GM19035 (cell line): ENCODE data around the gene RCCD1.

Experiments
- ATAC-seq: cut with Tn5 transposase; IDR thresholded peaks from one replicate; pipeline ENCODE4 v1.9.1; 2021; ENCODE audit not compliant: unreplicated experiment

RCCD1 gene

DNA sequence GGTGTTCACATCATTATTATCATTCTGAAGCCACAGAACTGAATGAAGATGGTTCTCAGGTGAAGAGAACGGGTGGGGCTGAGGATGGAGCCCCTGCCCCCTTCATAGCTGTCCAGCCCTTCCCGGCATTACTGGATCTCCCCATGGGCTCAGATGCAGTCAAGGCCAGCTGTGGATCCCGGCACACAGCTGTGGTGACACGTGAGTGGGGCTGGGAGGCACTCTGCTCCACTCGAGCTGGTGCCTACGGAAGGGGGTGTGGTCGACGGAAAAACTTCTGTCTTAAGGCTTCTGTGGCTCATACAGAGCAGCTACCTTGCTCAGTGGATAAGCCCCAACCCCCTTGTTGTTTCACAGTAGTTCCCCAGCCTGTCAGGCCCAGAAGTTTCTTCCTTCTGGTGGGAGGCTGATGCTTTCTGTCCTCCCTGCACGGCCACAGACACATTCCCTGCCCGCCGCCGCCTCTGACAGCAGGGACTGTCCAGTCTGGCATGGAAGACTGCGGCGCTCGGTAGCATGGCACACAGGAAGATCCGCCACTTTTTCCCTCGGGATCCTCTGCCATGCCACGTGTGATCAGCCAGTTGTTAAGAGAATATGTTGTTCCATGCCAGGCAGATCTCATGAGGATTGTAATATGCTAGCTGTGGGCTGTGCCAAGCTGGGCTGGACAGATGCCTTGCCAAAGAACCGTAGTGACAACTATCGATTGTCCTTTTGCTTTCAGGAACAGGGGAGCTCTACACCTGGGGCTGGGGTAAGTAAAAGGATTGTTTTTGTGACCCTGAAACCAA lies 5.8 kb downstream of the RCCD1 start:
- ATAC-seq, result no peak

GRCh38 chr15:90962021-90962420 lies 7.3 kb downstream of the RCCD1 start:
- ATAC-seq, result no peak

GRCh38 chr15:90966262-90966661 lies 11.6 kb downstream of the RCCD1 start:
- ATAC-seq, result no peak

DNA sequence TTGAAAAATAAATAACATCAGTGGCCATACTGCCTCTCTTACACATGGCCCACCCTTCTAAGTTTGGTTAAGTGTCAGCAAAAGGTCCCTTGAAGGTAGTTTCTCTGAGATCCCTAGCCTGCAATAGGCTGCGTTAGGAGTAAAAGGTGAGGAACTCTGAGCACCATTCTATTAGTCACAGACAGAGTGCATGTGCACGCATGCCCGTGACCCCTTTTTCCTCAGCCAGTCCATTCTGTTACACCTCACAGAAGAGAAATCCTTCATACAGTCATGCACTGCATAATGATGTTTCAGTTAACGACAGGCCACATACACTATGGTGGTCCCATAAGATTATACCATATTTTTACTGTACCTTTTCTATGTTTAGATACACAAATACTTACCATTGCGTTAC lies 12.5 kb downstream of the RCCD1 start:
- no peak for ATAC-seq

- no peak for ATAC-seq
Measured at GRCh38 chr15:90968434-90968833, 13.8 kb downstream of the RCCD1 start.

- no peak for ATAC-seq
Measured at GRCh38 chr15:90970274-90970673, 15.6 kb downstream of the RCCD1 start.

- ATAC-seq, result no peak
Measured at GRCh38 chr15:90972133-90972532, 17.4 kb downstream of the RCCD1 start.

GRCh38 chr15:90974216-90974615 lies 19.5 kb downstream of the RCCD1 start:
- ATAC-seq, result no peak

- no peak for ATAC-seq
Measured at GRCh38 chr15:90979582-90979981, 24.9 kb downstream of the RCCD1 start.

GRCh38 chr15:90981681-90982080 lies 27.0 kb downstream of the RCCD1 start:
- ATAC-seq, result peak; percentile 52

- peak; percentile 32 for ATAC-seq
Measured at GRCh38 chr15:90982135-90982534, 27.5 kb downstream of the RCCD1 start.

- no peak for ATAC-seq
Measured at GRCh38 chr15:90986790-90987507, 32.3 kb downstream of the RCCD1 start.

DNA sequence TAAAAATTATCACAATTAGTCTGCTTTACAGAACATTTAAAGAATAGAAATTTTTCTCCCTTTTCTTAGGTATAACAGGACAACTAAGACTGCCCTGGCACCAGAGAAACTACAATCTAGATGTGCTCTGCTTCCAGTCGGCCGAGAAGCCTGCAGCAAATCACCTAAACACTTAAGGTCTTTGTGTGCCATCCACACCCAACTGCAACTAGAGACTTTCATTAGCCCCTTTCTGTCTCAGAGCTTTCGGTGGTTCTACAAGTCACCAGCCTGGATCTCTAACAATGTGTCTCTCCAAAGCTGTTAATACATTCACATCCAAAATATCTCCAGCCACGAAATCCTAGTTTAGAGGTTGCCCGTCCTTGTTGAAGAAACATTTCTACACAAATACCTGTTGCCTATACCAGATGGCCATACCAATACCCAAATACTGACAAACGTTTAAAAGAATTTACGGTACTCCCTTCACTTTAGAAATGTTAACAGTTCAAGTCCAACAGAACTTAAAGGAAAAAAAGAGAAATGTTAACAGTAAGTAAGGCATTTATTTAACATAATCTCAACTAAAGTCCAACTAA lies 33.0 kb downstream of the RCCD1 start:
- ATAC-seq, result no peak

DNA sequence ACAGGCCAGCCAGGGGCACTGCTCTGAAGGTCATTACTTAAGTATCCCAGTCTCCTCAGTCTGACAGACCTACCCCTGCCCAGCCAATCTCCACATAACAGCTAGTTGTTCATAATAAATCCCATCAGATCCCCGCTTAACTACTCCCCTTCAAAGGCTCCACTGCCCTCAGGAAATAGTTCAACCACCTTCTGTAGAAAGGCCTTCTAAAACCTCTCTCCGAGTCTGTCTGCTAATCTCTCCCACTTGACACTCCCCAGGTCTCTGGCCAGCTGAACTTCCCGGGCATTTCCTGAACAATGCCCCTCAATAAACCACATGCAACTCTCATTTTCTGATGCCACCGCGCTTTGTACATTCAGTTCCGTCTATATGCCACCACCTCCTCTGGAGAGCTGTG lies 33.6 kb downstream of the RCCD1 start:
- no peak for ATAC-seq

DNA sequence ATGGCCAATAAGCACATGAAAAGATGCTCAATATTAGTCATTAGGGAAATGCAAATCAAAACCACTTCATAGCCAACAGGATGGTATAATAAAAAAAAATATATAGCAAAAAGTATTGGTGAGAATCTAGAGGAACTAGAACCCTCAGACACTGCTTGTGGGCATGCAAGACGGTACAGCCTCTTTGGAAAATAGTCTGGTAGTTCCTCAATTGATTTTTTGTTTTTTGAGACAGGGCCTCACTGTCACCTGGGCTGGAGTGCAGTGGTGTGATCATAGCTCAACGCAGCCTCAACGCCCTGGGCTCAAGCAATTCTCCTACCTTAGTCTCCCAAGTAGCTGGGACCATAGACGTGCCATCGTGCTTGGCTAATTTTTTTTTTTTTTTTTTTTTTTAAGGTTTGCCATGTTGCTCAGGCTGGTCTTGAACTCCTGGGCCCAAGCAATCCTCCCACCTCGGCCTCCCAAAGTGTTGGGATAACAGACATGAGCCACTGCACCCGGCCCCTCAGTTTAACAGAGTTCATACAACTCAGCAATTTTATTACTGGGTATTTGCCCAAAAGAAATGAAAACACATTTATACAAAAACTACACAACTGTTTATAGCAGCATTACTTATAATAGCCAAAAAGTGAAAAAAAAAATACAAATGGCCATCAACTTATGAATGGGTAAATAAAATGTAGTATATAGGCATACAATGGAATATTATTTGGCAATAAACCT lies 34.5 kb downstream of the RCCD1 start:
- no peak for ATAC-seq

- ATAC-seq, result no peak
Measured at GRCh38 chr15:90990446-90990845, 35.8 kb downstream of the RCCD1 start.

GRCh38 chr15:90991587-90992285 lies 37.1 kb downstream of the RCCD1 start:
- ATAC-seq, result no peak

- peak; percentile 25 for ATAC-seq
Measured at GRCh38 chr15:90994059-90994416, 39.4 kb downstream of the RCCD1 start.

- peak; percentile 95 for ATAC-seq
Measured at GRCh38 chr15:90994417-90995311, 40.0 kb downstream of the RCCD1 start, which contains the start of gene PRC1. Gene PRC1, minus strand, starts transcription at chr15:90994535. Its CDS starts 118 bp downstream, at chr15:90994417.

GRCh38 chr15:90998737-90999136 lies 44.1 kb downstream of the RCCD1 start:
- ATAC-seq, result no peak
